ENCODE data around the gene ZFAND3.
"Not testable (repeated sequence)": the region's sequence is repeated elsewhere in the genome, so short reads cannot be mapped to it uniquely, and the experiment has no call there.

The ZFAND3 gene

GRCh38 chr6:38103921-38104320 lies 284.4 kb downstream of the ZFAND3 start:
- DNase-seq = no peak

DNA sequence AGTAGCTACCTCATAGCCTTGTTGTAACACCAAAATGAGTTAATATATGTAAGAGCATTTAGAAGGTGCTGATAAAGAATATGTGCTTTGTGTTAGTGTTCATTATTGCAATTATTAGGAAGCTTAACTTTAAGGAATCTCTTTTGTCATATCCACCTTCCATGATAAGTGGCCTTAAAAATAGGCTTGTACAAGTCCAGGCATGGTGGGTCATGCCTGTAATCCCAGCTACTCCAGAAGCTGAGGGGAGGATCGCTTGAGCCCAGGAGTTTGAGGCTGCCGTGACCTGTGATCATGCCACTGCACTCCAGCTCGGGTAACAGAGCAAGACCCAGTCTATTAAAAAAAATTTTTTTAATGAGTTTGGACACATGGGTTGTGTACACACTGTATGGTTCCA lies 285.5 kb downstream of the ZFAND3 start:
- DNase-seq = no peak

DNA sequence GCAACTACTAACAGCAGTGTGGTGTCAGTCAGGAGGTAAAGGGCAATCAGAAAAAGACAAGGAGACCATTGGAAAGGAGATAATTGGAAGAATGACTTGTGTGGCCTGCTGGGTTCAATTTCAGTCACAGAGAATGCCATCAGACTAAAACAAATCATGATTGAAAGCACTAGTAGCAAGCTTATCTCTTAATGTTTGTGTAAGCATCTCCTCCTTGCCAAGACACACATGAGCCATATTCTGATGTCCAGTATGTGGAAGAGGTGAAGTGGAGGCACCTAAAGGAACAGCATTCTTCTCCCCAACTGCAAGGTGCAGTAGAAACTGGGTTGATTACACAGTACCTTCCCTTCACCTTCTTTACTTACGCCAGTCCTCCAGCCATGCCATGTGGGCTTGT lies 287.5 kb downstream of the ZFAND3 start:
- no peak for DNase-seq

GRCh38 chr6:38110481-38110971 lies 291.0 kb downstream of the ZFAND3 start:
- DNase-seq = no peak

GRCh38 chr6:38112181-38112580 lies 292.7 kb downstream of the ZFAND3 start:
- DNase-seq = no peak

DNA sequence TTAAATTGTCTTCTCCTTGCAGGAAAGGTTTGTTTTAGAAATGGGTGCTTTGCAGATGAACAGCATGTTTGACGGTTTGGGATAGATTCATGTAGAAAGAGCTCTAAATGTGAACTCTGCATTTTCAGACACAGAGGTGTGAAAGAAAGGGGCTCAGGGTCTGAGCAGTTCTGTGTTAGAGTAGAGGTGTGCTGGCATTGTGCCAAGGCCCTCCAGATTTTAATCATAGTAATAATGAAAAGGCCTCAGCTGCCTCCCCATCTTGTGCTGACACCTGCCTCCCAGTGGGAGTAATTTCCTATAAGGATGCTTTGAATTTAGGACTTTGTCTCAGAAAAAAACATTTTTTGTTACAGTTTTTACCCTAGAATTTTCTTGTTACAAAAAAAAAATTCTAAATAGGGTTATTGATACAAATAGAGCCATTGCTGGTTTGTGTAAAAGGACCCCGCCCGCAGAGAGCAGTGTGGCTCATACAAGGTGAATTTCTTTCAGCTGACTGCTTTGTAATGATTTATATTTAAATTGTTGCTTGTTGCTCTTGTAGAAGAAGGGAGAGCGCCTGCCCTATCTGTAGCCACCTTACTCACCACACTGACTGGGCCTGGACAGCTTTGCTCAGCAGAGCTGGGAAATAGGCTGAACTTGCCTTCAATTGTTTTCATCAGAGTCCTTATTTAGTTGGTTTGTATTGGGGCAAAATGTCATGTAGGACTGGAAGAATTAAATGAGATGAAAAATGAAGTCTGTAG lies 294.5 kb downstream of the ZFAND3 start:
- DNase-seq = no peak

GRCh38 chr6:38114976-38115625 lies 295.6 kb downstream of the ZFAND3 start:
- DNase-seq = no peak

DNA sequence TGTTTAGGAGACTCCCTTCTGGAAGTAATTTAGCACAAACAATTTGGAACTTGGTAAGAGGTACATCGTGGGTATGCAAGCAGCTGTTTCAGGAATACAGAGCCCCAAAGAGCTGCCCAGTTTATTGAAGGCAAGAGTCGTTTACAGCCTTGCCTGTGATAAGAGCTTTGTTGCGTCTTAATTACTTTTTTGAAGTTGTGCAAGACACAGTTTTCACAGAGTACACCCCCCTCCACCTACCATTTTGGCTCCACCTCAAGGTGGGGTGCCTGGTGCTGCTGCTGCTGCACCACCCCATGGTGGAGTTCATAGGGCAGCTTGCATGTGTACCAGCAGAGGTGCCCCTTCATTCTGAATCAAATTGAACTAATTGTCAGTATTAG lies 296.1 kb downstream of the ZFAND3 start:
- DNase-seq = no peak

GRCh38 chr6:38116248-38116647 lies 296.7 kb downstream of the ZFAND3 start:
- DNase-seq = no peak

DNA sequence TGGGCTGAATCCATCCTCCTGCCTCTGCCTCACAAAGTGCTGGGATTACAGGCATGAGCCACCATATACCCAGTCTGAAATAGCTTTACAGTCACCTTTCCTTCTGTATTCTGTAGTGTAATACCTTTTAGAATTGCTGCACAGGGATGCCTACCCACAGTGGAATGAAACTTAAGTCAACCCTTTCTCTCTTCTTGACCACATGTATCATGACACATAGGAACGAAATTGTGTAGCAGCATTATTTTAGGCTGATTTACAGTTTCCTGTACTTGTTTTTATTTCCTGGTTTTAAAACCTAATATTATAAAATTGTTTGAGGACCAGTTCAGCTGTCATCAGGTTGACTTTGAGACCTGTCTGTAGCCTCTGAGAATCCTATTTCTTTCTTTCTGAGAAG lies 297.8 kb downstream of the ZFAND3 start:
- DNase-seq = no peak

DNA sequence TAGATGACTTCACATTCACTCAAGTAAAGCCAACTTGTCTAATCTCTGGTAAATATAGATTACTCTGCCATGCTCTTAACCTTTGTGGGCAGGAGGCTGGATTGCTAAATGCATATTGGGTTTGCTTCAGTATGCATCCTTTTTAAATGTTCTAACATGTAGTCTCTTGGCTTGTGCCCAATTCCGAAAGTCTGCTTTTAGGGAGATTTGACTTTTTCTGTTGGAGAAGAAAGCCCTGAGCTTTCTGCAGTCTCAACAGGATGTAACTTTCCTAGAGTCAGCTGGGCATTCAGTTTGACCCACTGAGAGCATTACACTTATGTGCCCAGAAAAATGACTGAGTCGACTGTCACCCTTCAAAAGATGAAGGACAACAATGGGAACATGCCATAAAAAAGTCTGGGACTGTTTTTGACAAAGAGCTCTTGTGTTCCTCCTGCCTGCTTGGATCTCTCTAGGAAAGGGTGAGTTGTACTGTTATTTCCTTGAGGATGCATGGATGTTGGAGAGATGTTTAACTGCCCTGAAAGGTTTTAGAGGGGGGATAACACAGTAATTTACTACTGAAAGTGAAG lies 299.4 kb downstream of the ZFAND3 start:
- no peak for DNase-seq

GRCh38 chr6:38119516-38119915 lies 300.0 kb downstream of the ZFAND3 start:
- no peak for DNase-seq

- not testable (repeated sequence) for DNase-seq
These were observed 304.8 kb downstream of the ZFAND3 start for GRCh38 chr6:38124224-38124926.

- DNase-seq = no peak
These were observed 307.8 kb downstream of the ZFAND3 start for GRCh38 chr6:38127284-38127683.

GRCh38 chr6:38131527-38131965 lies 312.0 kb downstream of the ZFAND3 start:
- DNase-seq = no peak

GRCh38 chr6:38133932-38134703 lies 314.6 kb downstream of the ZFAND3 start:
- no peak for DNase-seq

GRCh38 chr6:38134704-38135088 lies 315.2 kb downstream of the ZFAND3 start:
- DNase-seq = no peak

DNA sequence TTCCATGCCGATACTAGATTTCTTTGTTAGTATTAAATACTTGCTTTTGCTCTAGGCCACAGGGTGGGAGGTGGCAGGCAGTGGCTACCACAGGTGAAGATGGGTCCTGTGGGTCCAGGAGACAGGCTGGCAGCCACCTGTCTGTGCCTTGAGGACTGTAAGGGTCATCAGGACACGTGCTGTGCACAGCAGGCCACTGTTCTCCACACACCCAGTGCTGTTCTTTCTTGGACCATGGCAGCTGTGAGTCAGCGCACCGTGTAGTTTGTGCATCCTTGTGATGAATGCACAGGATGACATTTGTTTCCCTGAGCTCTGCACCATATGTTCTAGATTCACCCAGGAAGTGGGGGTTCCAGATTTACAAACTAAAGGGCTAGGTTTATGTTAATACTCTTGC lies 317.0 kb downstream of the ZFAND3 start:
- no peak for DNase-seq

GRCh38 chr6:38137608-38138265 lies 318.2 kb downstream of the ZFAND3 start:
- no peak for DNase-seq

DNA sequence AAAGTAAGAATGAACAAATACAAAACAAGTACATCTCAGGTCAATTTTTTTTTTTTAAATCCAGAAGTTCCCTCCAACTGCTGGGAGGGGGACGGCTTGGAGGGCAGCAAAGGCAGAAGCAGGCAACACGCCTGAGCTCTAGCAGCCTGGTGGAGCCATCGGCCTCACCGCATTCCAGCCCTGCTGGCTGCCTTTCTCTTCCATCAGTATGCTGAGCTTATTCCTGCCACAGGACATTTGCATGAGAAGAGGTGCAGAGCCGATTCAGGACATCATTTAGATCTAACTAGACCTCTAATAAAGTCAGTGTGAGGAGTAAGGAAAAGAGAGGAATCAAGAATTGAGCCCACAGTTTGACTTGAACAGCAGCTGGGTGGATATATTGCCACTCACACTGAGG lies 318.8 kb downstream of the ZFAND3 start:
- no peak for DNase-seq

DNA sequence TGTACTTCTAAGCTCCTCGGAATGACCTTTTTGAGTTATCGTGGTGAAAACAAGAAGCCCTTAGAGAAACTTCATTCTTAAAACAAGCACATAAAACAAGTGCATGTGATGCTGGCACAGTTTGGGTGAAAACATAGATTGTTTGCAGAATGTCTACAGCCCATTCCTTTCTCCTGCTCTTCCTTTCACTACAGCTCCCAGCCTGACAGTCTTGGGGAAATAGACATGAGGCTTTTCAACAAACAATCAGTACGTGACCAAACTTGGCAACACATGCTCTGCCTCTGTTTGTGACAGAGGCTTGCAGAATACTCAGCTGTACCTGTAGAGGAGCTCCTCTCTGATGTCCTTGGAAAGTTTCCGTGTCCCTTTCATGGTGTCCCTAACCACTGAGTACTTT lies 321.6 kb downstream of the ZFAND3 start:
- no peak for DNase-seq

GRCh38 chr6:38141716-38142115 lies 322.2 kb downstream of the ZFAND3 start:
- DNase-seq = no peak

Data from cortex of kidney (tissue), 1 donor.